ENCODE data around the gene KRT20.
"Not testable (repeated sequence)": the region's sequence is repeated elsewhere in the genome, so short reads cannot be mapped to it uniquely, and the experiment has no call there.

KRT20 gene, protein sequence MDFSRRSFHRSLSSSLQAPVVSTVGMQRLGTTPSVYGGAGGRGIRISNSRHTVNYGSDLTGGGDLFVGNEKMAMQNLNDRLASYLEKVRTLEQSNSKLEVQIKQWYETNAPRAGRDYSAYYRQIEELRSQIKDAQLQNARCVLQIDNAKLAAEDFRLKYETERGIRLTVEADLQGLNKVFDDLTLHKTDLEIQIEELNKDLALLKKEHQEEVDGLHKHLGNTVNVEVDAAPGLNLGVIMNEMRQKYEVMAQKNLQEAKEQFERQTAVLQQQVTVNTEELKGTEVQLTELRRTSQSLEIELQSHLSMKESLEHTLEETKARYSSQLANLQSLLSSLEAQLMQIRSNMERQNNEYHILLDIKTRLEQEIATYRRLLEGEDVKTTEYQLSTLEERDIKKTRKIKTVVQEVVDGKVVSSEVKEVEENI

DNA sequence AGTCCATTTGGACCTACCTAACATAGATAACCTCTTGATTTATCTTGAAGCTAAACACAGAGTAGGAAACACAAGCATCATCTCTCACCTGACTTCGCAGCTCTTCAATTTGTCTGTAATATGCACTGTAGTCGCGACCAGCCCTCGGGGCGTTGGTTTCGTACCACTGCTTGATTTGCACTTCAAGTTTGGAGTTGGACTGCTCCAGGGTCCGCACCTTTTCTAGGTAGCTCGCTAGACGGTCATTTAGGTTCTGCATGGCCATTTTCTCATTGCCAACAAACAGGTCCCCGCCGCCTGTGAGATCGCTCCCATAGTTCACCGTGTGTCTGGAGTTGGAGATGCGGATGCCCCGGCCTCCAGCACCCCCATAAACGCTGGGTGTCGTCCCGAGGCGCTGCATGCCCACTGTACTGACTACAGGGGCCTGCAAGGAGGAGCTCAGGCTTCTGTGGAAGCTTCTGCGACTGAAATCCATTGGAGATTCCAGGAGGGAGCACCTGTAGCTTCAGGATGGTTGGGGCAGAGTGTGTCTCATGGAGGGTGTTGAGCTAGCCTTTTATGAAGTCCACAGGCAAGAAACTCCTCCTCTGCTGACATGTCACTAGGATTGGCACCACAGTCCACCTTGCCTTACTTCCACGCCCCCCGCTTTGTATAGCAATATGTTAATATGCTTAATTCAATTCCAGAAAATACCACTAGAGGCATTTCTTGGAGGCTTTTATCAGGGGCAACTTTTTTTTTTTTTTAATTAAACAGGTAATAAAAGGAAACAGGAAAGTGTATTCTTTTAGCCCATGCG is at the start of gene KRT20:
Gene KRT20 (minus strand): TSS at position 535 of the 805 bp plus-strand sequence. CDS start 57 bp downstream, at position 478.
- no peak for DNase-seq (ENCODE audit: low read depth)
- TF ChIP-seq, protein P1, sequence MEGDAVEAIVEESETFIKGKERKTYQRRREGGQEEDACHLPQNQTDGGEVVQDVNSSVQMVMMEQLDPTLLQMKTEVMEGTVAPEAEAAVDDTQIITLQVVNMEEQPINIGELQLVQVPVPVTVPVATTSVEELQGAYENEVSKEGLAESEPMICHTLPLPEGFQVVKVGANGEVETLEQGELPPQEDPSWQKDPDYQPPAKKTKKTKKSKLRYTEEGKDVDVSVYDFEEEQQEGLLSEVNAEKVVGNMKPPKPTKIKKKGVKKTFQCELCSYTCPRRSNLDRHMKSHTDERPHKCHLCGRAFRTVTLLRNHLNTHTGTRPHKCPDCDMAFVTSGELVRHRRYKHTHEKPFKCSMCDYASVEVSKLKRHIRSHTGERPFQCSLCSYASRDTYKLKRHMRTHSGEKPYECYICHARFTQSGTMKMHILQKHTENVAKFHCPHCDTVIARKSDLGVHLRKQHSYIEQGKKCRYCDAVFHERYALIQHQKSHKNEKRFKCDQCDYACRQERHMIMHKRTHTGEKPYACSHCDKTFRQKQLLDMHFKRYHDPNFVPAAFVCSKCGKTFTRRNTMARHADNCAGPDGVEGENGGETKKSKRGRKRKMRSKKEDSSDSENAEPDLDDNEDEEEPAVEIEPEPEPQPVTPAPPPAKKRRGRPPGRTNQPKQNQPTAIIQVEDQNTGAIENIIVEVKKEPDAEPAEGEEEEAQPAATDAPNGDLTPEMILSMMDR (IDR thresholded peaks at IDR 0.05; ENCODE audit: low read depth, low read length, missing control alignments), result no peak
- no peak within 1 kb of the TSS for H3K4me3 ChIP-seq (ENCODE audit: low read depth, low read length)

DNA sequence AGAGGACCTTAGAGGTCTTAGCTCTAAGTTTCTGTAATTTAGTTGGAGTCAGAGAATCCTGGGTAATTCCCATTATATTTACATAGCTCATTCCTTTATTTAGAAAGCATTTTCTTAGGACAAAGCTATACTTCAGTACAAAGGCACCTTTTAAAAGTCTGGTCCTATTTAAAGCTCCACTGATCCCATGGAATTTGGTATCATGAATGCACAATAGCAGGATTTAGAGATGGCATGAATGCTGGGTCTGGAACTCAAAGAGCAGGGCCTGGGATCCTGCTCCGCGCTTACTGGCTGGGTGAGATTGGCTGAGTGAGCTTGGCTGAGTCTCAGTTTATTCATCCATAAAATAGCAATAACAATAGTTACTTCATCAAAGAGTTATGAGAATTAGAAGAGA is 47.6 kb upstream of the KRT20 start:
- no peak for DNase-seq (ENCODE audit: low read depth)
- no peak overlapping the region for H3K4me3 ChIP-seq (ENCODE audit: low read depth, low read length)
- TF ChIP-seq, protein P1 (IDR thresholded peaks at IDR 0.05; ENCODE audit: low read depth, low read length, missing control alignments), result no peak

DNA sequence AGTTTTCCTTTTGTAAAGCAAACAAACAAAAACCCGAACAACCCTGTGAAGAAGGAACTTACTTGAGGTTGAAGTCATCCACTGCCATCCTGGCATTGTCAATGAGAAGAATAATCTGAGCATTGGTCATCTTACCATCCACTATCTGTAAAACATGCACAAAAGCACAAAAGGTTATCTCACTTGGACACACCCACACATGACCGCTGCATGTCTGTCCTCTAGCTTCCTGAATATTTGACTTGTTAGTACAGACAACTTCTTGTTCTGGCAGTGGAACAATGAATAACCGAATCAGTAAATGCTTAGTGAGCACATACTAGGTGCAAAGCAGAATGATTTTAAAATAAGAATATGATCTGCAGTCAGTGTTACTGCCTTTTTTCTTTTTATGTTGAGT is 46.3 kb upstream of the KRT20 start:
- DNase-seq (ENCODE audit: low read depth), result no peak
- H3K4me3 ChIP-seq (ENCODE audit: low read depth, low read length), result no peak overlapping the region
- TF ChIP-seq, protein P1 (IDR thresholded peaks at IDR 0.05; ENCODE audit: low read depth, low read length, missing control alignments), result no peak

DNA sequence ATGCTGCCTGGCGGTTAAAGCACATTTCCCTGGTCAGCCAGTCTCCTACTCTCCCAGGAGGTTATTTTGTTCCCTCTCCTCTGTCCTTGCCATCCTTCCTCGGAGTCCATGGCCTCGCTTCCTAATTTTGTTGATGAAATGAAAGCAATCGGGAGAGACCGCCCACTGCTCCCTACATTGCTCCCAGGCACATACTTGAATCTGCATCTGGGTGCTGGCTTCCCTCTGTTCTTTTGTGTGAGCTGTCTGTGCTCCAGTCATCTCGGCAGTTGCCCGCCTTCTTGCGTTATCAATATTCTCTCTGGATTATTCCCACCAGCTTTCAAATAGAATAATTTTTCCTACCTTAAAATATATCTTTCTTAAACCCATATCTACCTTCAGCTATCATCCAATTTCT is 41.3 kb upstream of the KRT20 start:
- TF ChIP-seq, protein P1 (IDR thresholded peaks at IDR 0.05; ENCODE audit: low read depth, low read length, missing control alignments), result no peak
- no peak overlapping the region for H3K4me3 ChIP-seq (ENCODE audit: low read depth, low read length)
- no peak for DNase-seq (ENCODE audit: low read depth)

DNA sequence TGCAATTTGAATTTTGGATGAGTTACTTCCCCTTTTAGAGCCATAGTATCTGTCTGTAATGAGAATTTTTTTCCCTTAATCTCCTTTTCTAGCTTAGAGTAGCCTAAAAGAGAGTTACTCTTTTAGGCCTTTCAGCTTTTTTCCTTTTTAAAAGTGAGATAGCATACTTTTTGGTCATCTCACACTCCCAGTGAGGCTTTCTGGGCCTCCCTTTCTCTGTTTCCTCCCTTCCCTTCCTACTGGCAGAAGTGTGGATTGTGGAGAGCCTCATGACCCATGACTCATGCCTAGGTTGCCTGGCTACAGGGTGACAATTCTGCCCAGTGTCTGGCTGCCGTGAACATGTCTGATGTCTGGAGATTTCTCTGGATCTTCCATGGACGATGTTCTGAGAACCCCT is 37.2 kb upstream of the KRT20 start:
- no peak for DNase-seq (ENCODE audit: low read depth)
- H3K4me3 ChIP-seq (ENCODE audit: low read depth, low read length), result no peak overlapping the region
- TF ChIP-seq, protein P1 (IDR thresholded peaks at IDR 0.05; ENCODE audit: low read depth, low read length, missing control alignments), result no peak

DNA sequence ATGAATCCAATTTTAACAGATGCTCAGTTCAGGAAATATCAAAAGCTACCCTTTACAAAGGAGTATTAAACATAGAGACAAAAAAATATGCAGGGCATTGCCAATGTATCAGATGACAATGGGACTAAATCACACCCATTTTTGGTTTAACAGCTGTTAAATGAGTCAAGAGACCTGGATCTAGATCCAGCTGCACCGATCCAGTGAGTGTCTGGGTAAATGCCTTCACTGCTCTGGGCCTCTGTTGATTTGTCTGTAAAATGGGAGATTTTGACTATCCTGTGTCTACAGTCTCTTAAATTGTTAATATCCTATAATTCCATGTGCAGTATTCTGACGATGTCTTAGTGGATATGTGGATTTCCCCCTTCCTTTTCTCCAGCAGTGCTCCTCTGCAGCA is 36.0 kb upstream of the KRT20 start:
- no peak overlapping the region for H3K4me3 ChIP-seq (ENCODE audit: low read depth, low read length)
- TF ChIP-seq, protein P1 (IDR thresholded peaks at IDR 0.05; ENCODE audit: low read depth, low read length, missing control alignments), result no peak
- no peak for DNase-seq (ENCODE audit: low read depth)

DNA sequence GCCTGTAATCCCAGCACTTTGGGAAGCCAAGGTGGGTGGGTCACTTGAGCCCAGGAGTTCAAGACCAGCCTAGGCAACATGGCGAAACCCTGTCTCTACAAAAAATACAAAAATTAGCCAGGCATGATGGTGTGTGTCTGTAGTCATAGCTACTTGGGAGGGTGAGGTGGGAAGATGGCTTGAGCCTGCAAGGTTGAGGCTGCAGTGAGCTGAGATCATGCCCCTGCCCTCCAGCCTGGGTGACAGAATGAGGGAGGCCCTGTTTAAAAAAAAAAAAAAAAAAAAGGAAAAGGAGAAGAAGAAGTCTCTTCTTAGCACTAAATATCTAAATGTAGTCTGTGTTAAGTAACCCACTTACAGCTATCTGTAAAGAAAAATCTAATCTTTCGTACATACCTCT is 32.1 kb upstream of the KRT20 start:
- not testable (repeated sequence) for H3K4me3 ChIP-seq (ENCODE audit: low read depth, low read length); DNase-seq (ENCODE audit: low read depth)
